BJ (cell line): ENCODE results near the gene ZNF512B. TPM values are rescaled to one million over a fixed set of nuclear protein-coding genes. Genes with fewer than 3 reads are reported as not detected.

Experiments
- CTCF ChIA-PET: fragments of 350-600 bp; formaldehyde crosslinking; extraction: SDS; loops from one replicate; lab custom pipeline; 2021; ENCODE audit warnings: antibody characterized with exemption, inconsistent platforms; lab: Yijun Ruan, JAX
- POLR2A ChIA-PET: fragments of 300-600 bp; sonication (Branson Sonifier 250); formaldehyde crosslinking; extraction: SDS; loops from one replicate; lab custom pipeline; 2021; ENCODE audit warnings: antibody characterized with exemption; lab: Charles Lee
- DNase-seq: peaks from one replicate; pipeline ENCODE4 v3.0.0-alpha.2; 2011; ENCODE audit warnings: low read depth
- H3K27me3 ChIP-seq: 2 replicates; pipeline ENCODE4 v1.6.0; 2011; ENCODE audit warnings: low read length; ENCODE audit not compliant: control insufficient read depth, insufficient read depth
- H3K36me3 ChIP-seq: 2 replicates; pipeline ENCODE4 v1.5.1; 2011; ENCODE audit warnings: low read length; ENCODE audit not compliant: control insufficient read depth, insufficient read depth
- H3K4me3 ChIP-seq: 2 replicates; pipeline ENCODE4 v1.5.1; 2011; ENCODE audit warnings: low read depth, mild to moderate bottlenecking, control low read depth, low read length
- polyA plus RNA-seq: library from polyadenylated mRNA; depleted of rRNA; stranded (reverse); fragments of >200 nt; gene quantifications from 2 replicates; pipeline ENCODE4 v1.2.3, GENCODE V29; 2011; rRNA removed
- small RNA-seq: library from RNA; depleted of rRNA; stranded (forward); fragments of <200 nt; gene quantifications from one replicate; pipeline ENCODE3, GENCODE V24; 2012; ENCODE audit warnings: low replicate concordance, low read depth; ENCODE audit not compliant: insufficient read length
- TF ChIP-seq, protein P1 (sequence below): IDR thresholded peaks from 2 replicates; pipeline ENCODE4 v1.5.1; 2011; ENCODE audit warnings: low read depth, mild to moderate bottlenecking, control low read depth, inconsistent platforms, low read length, moderate library complexity; ENCODE audit not compliant: insufficient read depth

The ZNF512B gene
- polyA plus RNA-seq, 1 experiment, result 6.0 TPM

DNA sequence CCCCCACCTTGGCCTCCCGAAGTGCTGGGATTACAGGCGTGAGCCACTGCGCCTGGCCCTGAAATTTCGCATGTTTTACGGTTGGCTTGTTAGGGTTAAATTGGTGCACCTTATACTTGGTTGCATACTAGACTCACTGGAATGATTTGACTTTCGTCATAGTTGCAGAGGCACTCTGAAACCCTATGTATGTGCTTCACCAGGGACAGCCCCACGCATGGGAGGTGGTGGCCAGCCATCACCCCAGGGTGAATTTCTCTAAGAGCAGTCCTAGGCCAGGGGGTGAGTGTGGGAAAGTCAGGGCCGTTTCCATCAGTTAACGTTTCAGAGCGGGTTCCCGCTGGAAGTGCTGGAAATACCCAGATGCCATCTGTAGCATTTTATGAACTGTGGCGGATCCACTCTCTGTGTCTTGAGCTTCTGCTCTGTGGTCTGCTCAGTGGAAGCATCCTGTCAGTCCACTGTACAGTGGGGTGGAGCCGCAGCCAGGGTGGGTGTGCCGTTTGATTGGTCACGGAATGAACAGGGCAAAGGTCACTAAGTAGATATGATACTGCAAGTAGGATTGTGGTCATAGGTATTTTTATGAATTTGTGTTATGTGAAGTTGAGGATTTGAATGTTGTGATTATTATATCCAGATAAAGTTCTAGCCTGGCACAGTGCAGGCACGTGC lies 61.6 kb downstream of the ZNF512B start:
- POLR2A ChIA-PET, result no interaction called here

More for the DNA sequence above, 61.6 kb downstream of the ZNF512B start:
- TF ChIP-seq, protein P1, sequence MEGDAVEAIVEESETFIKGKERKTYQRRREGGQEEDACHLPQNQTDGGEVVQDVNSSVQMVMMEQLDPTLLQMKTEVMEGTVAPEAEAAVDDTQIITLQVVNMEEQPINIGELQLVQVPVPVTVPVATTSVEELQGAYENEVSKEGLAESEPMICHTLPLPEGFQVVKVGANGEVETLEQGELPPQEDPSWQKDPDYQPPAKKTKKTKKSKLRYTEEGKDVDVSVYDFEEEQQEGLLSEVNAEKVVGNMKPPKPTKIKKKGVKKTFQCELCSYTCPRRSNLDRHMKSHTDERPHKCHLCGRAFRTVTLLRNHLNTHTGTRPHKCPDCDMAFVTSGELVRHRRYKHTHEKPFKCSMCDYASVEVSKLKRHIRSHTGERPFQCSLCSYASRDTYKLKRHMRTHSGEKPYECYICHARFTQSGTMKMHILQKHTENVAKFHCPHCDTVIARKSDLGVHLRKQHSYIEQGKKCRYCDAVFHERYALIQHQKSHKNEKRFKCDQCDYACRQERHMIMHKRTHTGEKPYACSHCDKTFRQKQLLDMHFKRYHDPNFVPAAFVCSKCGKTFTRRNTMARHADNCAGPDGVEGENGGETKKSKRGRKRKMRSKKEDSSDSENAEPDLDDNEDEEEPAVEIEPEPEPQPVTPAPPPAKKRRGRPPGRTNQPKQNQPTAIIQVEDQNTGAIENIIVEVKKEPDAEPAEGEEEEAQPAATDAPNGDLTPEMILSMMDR, result no peak
- Histone ChIP-seq H3K4me3 (no peak overlapping the region), H3K36me3 (no peaks in the 10 kb centered on the region), H3K27me3 (no peaks in the 10 kb centered on the region)
- CTCF ChIA-PET, result no interaction called here
- DNase-seq, result no peak

Small RNA genes within 50 kb of the gene (small RNA-seq; reads per million reads assigned to genes)
- not detected for gene MIR647
- not detected for gene MIR941-2
- not detected for gene MIR941-4
- gene MIR941-5, result not detected
- gene RNU1-134P, result 0.84 reads per million

Other genes starting within 250 kb of the ZNF512B start
- gene LIME1, start 233.3 kb downstream of the ZNF512B start, polyA plus RNA-seq, result 1.7 and 2.5 TPM in 2 replicates
- 36.6 and 52.0 TPM in 2 replicates for gene SLC2A4RG, start 230.2 kb downstream of the ZNF512B start, polyA plus RNA-seq
- gene ZBTB46, start 138.7 kb downstream of the ZNF512B start, polyA plus RNA-seq, result 0.13 and 0.32 TPM in 2 replicates
- gene ABHD16B, start 108.4 kb downstream of the ZNF512B start, polyA plus RNA-seq, result not detected in 2 replicates
- gene TPD52L2, start 104.7 kb downstream of the ZNF512B start, polyA plus RNA-seq, result 243 and 288 TPM in 2 replicates
- 33.7 and 45.6 TPM in 2 replicates for gene DNAJC5, start 74.8 kb downstream of the ZNF512B start, polyA plus RNA-seq
- 24.0 and 40.1 TPM in 2 replicates for gene UCKL1, start 13.5 kb downstream of the ZNF512B start, polyA plus RNA-seq
- 0.88 and 1.4 TPM in 2 replicates for gene SAMD10, start 9.7 kb upstream of the ZNF512B start, polyA plus RNA-seq
- 37.9 and 52.3 TPM in 2 replicates for gene PRPF6, start 11.2 kb upstream of the ZNF512B start, polyA plus RNA-seq
- gene C20orf204, start 66.3 kb upstream of the ZNF512B start, polyA plus RNA-seq, result 0.05 and 0.06 TPM in 2 replicates
- not detected in 2 replicates for gene SOX18, start 79.7 kb upstream of the ZNF512B start, polyA plus RNA-seq
- gene TCEA2, start 93.3 kb upstream of the ZNF512B start, polyA plus RNA-seq, result 17.3 and 34.2 TPM in 2 replicates
- 12.1 and 14.5 TPM in 2 replicates for gene RGS19, start 109.6 kb upstream of the ZNF512B start, polyA plus RNA-seq
- 0.66 and 0.97 TPM in 2 replicates for gene OPRL1, start 110.2 kb upstream of the ZNF512B start, polyA plus RNA-seq
- not detected in 2 replicates for gene LKAAEAR1, start 114.5 kb upstream of the ZNF512B start, polyA plus RNA-seq
- gene NPBWR2, start 137.6 kb upstream of the ZNF512B start, polyA plus RNA-seq, result not detected in 2 replicates
- not detected in 2 replicates for gene MYT1, start 194.5 kb upstream of the ZNF512B start, polyA plus RNA-seq